Suprapubic skin (tissue), 3 donors: ENCODE results near the gene ARID1B.

ENCODE experiments used
- EP300 ChIP-seq: sonication (generic); formaldehyde crosslinking; IDR thresholded peaks from one replicate; pipeline ENCODE4 v1.6.1; 2017; ENCODE audit warnings: antibody characterized with exemption
- POLR2A ChIP-seq, 2 donors: fragments of 450-650 bp; IDR thresholded peaks; one replicate each; pipeline ENCODE4 v1.6.1; 2017; ENCODE audit warnings: antibody characterized with exemption in 2 of 2, mild to moderate bottlenecking in 2 of 2, moderate library complexity in 2 of 2
- TF ChIP-seq, protein P1 (sequence below), 2 donors: fragments of 200-600 bp in 1 of 2; fragments of 450-650 bp in 1 of 2; sonication (generic) in 1 of 2; IDR thresholded peaks; one replicate each; pipeline ENCODE4 v1.5.1; 2016 to 2019; ENCODE audit warnings: antibody characterized with exemption in 2 of 2, mild to moderate bottlenecking in 1 of 2, moderate library complexity in 1 of 2

DNA sequence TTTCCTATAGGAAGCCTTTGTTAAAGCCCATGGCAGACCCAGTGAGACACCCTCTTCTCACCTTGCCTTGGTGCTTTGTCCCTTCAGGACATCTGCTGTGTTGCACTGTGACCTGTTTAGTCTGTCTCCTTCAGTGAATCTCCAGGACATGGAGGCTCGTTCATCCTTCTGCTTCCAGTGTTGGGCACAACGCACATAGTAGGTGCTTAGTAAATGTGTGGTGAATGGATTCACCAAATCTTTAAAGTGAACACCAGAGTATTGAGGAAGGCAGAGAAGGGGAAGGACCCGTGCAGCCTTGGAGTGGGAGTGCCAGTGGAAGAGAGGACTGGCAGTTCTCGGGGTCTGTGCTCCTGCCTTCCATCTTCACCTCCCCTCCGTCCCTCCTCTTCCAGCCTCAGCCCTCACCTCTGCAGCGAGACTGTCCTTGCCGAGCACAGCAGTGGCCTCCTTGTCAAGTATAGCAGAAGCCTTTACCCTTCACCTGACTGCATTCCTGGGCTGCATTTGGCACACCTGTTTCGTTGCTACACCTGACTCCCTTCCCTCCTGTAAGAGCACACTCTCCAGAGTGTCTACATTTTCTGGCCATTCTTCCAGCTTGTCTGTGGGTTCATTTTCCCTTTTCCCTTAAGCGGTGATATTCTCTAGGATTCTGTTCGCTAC is 49.2 kb downstream of the ARID1B start:
- TF ChIP-seq, protein P1, sequence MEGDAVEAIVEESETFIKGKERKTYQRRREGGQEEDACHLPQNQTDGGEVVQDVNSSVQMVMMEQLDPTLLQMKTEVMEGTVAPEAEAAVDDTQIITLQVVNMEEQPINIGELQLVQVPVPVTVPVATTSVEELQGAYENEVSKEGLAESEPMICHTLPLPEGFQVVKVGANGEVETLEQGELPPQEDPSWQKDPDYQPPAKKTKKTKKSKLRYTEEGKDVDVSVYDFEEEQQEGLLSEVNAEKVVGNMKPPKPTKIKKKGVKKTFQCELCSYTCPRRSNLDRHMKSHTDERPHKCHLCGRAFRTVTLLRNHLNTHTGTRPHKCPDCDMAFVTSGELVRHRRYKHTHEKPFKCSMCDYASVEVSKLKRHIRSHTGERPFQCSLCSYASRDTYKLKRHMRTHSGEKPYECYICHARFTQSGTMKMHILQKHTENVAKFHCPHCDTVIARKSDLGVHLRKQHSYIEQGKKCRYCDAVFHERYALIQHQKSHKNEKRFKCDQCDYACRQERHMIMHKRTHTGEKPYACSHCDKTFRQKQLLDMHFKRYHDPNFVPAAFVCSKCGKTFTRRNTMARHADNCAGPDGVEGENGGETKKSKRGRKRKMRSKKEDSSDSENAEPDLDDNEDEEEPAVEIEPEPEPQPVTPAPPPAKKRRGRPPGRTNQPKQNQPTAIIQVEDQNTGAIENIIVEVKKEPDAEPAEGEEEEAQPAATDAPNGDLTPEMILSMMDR (IDR thresholded peaks at IDR 0.05): no peak
- no peak for TF ChIP-seq POLR2A (IDR thresholded peaks at IDR 0.05)
- no peak for TF ChIP-seq EP300
